HG03196 (cell line): Measurements from ENCODE around the gene ZNF2.
"Not testable (repeated sequence)": the region's sequence is repeated elsewhere in the genome, so short reads cannot be mapped to it uniquely, and the experiment has no call there.

Experiments
- ATAC-seq: cut with Tn5 transposase; IDR thresholded peaks from one replicate; pipeline ENCODE4 v1.9.1; 2021; ENCODE audit not compliant: unreplicated experiment

The ZNF2 gene

GRCh38 chr2:95165371-95166064, at the start of gene ZNF2:
ZNF2 (plus strand) TSS chr2:95165809; CDS start chr2:95176227, 10,418 bp downstream.
- ATAC-seq: peak; percentile 93

DNA sequence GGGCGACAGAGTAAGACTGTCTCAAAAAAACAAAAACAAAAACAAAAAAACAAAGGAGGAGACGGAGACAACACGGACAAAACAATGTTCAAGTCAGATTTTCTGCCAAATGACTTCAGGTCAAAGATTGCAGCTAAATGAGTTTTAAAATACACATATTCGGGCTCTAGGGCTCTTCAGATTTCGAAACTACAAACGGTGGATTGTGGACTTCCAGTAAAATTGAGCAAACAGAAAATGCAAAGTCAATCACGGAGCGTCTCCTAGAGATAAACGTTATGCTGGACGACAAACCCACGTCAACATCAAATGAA, 44.6 kb upstream of the ZNF2 start:
- ATAC-seq: no peak

- peak; percentile 89 for ATAC-seq
Observed at GRCh38 chr2:95121407-95122196, 44.0 kb upstream of the ZNF2 start, which contains the start of gene MRPS5. MRPS5 (minus strand) TSS chr2:95121808; CDS start chr2:95121791, 17 bp downstream.

DNA sequence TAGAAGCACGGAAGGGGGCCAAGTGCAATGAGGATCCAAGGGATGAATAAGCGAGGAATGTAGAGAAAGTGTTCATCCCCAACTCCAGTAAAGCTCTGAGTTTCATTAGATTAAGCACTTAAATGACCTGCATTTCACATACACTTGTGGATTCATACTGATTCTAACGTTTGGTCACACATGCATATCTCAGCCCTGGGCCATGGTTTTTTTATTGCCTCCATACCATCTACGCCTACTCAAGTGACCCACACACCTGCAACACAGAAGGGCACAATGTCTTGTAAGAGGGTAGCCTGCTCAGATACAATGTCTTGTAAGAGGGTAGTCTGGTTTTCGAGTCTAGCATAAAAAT, 43.4 kb upstream of the ZNF2 start:
- ATAC-seq: peak; percentile 7

DNA sequence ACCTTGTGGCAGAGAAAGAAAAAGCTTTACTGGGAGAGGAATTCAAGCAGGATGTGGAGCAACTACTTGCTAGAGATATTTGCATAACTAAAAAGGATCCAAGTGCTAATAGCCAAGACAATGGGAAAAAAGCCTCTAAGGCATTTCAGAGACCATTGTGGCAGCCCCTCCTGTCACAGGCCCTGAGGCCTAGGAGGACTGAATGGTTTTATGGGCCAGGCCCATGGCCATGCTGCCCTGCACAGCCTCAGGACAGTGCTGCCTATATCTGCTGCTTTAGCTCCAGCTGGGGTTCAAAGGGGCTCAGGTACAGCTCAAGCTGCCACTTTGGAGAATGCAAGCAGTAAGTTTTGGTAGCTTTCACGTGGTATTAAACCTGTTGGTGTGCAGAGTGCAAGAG, 26.9 kb upstream of the ZNF2 start:
- no peak for ATAC-seq

DNA sequence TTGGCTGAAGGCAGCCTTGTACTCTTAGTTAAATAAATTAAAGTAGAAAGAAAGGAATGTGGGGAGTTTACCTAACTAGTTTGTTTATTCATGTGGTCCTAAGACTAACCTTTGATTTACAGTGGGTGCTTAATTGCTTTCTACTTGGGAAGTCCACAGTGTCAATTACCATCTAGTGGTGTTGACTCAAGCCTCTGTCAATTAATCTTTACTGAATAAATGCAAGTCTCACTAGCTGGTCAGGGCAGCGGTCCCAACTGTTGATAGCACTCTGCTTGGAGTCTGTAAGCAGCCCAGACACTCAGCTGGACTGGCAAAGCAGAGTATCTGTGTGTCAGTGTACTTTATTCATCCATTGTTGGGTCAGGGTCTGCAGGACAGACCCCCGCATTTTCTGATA, 21.8 kb upstream of the ZNF2 start:
- no peak for ATAC-seq

GRCh38 chr2:95149397-95149984, 16.1 kb upstream of the ZNF2 start:
- no peak for ATAC-seq

GRCh38 chr2:95158441-95158840, 7.2 kb upstream of the ZNF2 start:
- ATAC-seq: no peak

DNA sequence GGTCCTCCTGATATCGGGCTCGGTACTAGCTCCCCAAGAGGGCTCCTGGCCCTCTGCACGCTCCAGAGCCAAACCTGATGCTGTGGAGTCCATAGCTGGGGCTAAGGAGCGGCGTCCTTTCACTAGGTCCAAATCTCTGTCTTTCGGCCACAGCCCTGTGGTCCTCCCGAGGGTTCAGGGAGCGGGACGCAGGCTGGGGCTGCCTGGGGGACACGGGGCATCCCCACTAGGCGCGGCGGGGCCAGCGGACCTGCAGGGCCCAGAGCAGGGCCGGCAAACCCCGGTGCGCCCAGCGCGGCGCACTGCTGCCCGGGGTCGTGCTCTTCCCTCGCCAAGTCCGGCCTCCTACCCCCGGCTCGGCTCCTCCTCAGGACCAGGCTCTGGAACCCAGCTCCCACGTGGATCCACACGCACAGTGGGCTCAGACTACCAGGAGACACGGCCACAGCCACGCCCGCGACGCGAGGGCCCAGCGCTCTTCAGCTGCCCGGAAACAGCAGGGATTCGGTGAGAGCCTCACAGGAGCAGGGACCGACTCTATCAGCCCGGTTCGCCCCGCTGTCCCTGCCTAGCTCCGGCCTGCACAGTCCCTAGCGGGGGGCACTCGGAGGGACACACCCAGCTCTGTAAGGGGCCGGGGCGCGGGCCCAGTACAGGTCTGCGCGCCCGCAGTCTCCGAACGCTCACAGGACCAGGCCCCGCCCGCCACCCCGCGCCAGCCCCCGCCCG, 6.6 kb upstream of the ZNF2 start:
- peak; percentile 30 for ATAC-seq

DNA sequence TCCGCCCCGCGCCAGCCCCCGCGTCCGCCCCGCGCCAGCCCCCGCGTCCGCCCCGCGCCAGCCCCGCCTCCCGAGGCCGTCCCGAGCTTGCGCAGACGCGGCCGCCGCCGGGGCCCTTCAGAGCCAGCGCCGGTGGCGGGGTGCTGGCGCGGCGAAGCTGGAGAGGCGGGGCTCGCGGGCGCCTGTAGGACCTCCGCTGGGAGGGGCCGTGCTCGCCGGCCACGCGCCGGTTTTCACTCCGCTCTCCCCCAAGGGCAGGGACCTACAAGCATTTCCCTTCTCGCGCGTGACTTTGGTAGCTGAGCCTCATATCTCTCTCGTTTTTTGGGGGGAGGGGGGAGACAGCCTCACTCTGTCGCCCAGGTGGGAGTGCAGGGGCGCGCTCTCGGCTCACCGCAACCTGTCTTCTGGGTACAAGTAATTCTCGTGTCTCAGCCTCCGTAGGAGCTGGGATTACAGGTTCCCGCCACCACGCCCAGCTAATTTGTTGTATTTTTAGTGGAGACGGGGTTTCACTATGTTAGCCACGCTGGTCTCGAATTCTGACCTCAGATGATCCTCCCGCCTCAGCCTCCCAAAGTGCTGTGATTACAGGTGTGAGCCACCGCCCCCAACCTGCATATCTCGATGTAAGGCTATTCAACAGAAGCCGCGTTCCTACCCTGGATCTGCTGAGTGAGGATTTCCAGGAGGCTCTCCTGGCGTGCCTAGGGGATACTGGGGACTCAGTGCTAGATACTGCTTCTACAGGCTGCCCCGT, 5.7 kb upstream of the ZNF2 start, which contains the start of gene ZNF514:
Gene ZNF514, minus strand, starts transcription at position 159 of the 760 bp plus-strand sequence. CDS start 6,595 bp downstream, outside the sequence.
- peak; percentile 71 for ATAC-seq

DNA sequence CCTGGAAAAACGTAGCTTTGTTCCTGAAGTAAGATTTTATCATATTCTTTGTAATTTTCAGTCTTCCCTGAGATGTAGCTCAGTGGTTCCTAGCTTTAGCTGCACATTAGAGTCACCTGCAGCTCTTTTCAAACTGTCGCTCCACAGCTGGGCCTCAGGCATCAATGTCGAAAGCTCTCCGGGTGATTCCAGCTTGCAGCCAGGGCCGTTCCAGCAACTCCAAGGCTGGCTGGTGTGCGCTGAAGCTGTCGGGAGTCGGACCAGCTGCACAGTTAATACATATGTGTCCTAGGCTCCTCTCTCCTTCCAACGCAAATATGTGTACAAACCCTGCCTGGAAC, 609 bp upstream of the ZNF2 start:
- ATAC-seq: peak; percentile 9

DNA sequence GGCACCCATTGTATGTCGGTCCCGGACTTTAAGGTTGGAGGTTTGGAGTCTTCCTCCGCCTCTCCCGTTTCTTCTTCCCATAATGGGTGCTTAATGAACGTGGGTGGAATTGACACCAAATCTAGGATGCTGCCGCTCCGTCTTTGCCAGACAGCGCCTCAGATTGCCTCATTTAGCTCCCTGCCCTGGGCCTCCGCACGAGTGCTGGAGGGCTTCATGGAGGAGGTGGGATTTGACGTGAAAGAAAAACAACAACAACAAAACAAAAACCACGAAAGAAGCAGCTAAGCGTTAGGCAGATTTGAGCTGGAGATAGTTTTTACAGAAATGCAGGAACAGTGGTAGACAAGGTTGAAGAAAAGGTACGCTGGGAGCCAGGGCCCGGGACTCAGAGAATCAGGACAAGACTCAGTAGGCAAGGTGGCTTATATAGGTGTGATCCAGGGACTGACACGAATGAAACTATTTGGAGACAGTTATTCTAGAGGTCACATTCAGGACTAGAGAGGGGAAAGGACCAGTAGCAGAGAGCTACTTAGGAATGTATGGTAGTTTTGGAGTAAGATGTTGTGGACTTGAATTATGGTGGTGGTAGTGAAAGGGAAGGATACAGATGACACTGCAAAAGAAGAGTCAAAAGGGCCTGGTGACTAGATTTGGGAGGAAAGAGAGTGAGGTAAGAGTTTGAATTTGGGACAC, 605 bp downstream of the ZNF2 start:
- peak; percentile 16 for ATAC-seq

DNA sequence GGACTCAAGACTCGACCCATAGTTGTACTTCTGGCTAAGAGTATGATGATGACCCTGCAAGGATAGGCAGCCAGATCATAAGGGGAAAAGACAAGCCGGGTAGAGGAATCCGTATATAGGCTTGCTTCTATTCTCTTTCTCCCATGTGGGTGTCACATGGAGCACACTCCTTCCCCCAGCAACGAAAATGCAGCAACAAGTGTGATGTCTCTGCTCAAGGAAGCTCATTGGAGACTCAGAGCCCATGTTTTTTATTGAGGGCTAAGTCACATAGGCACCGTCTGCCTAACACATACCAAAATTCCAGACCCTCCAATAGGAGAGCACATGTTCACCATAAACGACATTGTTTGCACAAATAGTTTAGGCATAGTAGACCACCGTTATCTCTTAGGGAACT, 6.3 kb downstream of the ZNF2 start:
- ATAC-seq: no peak

- no peak for ATAC-seq
Observed at GRCh38 chr2:95174031-95174542, 8.5 kb downstream of the ZNF2 start.

DNA sequence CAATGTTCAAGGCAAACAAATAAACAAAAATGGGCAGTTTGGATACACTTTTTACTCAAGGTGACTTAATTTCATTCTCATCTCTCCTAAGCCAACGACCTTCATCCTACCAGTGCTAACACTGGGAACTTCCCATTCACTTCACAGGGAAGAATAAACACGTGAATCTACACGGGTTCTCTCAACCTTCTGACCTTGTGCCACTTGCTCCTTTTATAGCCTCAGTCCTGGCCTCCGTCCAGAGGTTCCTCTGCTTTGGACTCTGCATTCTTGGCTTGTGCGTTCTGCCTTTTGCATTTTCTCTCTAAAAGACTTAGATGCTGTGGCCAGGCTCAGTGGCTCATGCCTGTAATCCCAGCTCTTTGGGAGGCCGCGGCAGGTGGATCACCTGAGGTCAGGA, 13.8 kb downstream of the ZNF2 start:
- no peak for ATAC-seq

GRCh38 chr2:95181774-95182173, 16.2 kb downstream of the ZNF2 start:
- no peak for ATAC-seq

- no peak for ATAC-seq
Observed at GRCh38 chr2:95185197-95185596, 19.6 kb downstream of the ZNF2 start.

DNA sequence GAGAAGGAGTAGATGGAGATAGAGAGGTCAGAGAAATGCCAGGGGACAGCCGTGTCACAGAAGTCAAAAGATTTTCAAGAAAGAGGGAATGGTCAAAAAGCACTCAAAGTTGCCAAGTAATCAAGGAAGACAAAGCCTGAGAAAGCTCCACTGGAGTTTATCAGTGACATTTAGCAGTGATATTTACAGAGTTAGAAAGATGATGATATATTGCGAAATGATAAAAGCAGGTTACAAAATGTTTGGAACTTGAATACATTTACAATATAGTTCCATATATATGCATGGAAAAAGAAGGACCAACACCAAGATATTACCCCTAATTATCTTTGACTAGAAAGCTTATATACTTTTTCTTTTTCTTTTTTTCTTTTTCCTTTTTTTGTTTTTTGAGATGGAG, 20.4 kb downstream of the ZNF2 start:
- no peak for ATAC-seq

GRCh38 chr2:95192956-95193355, 27.3 kb downstream of the ZNF2 start:
- not testable (repeated sequence) for ATAC-seq

DNA sequence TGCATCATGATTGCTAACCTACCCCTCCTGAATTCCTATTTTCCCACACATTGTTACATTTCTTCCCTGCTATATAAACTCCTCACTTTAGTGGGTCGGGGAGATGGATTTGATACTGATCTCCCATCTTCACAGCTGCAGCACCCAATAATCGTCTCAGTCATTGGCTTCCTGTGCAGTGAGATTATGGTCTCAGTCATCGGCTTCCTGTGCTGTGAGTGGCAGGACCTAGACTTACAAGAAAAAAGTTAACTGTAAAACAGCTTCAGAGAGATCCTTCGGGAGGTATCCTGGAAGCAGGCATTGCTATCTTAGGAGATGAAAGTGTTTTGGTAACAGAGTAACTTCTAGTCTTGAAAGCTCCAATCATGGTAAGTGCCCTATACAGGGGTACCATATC, 38.3 kb downstream of the ZNF2 start:
- no peak for ATAC-seq
